ENCODE data around the gene PKD1. TPM values are rescaled to one million over a fixed set of nuclear protein-coding genes. Genes with fewer than 3 reads are reported as not detected.

PKD1 gene
- total RNA-seq, 2 donors from 2014 or later = 78.9 to 237 TPM

- ATAC-seq = no peak
- no peak for DNase-seq
- no peaks in the 10 kb centered on the region for H3K27me3 ChIP-seq
- H3K9me3 ChIP-seq = no peaks in the 10 kb centered on the region
- 33 to 56% methylated on average over 28 to 62 of the region's 106 CpGs for WGBS, 2 donors
- H3K27ac ChIP-seq = no peak overlapping the region
- TF ChIP-seq POLR2A (IDR thresholded peaks at IDR 0.05) = no peak
- TF ChIP-seq CTCF (IDR thresholded peaks at IDR 0.05) = no peak
- intact Hi-C loops (cut with DNase I) = no loop called here
- H3K4me3 ChIP-seq = no peak overlapping the region
- H3K36me3 ChIP-seq (replicated peaks in 1 of 2; ENCODE audit: insufficient read depth in 1 of 2, low read depth in 2 of 2) = peaks cover 10 to 18% of the 10 kb centered on the region in 2 donors
- no peaks in the 10 kb centered on the region for H3K4me1 ChIP-seq
These were observed 42.8 kb upstream of the PKD1 start for GRCh38 chr16:2178321-2179106.

DNA sequence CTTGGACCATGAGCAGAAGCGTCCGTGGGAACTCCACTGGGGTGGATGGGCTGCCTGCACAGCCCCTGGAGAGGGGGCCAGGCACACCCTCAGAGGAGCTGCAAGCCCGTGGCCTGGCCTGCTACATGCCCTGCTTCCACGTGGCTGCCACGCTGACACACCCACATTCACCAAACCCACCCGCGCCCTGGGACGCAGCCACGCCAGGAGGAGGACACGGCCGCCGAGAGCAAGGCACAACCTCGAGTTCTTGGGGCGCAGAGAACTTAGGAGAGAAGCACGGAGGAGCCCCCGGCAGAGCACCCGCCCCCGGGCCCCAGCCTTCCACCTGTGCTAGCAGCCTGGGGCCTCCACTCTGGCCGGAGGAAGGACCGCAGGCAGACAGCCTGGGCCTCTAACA lies 41.9 kb upstream of the PKD1 start:
- no peak for TF ChIP-seq POLR2A (IDR thresholded peaks at IDR 0.05)
- no peak for TF ChIP-seq CTCF (IDR thresholded peaks at IDR 0.05)
- peaks cover 10 to 23% of the 10 kb centered on the region in 2 donors for H3K36me3 ChIP-seq (replicated peaks in 1 of 2; ENCODE audit: insufficient read depth in 1 of 2, low read depth in 2 of 2)
- DNase-seq (no peak), ATAC-seq (no peak)
- 92 to 99% methylated on average over 17 to 19 of the region's 20 CpGs for WGBS, 2 donors
- intact Hi-C loops (cut with DNase I) = no loop called here
- no peak overlapping the region for H3K4me3 ChIP-seq
- no peaks in the 10 kb centered on the region for H3K9me3 ChIP-seq
- no peaks in the 10 kb centered on the region for H3K27me3 ChIP-seq
- no peak overlapping the region for H3K27ac ChIP-seq
- no peaks in the 10 kb centered on the region for H3K4me1 ChIP-seq

- H3K4me1 ChIP-seq = no peaks in the 10 kb centered on the region
- intact Hi-C loops (cut with DNase I) = no loop called here
- 91 to 95% methylated on average over 16 of the region's 18 CpGs for WGBS, 2 donors
- no peak for DNase-seq
- no peak for ATAC-seq
- H3K9me3 ChIP-seq = no peaks in the 10 kb centered on the region
- no peak overlapping the region for H3K27ac ChIP-seq
- H3K4me3 ChIP-seq = no peak overlapping the region
- peaks cover 10 to 23% of the 10 kb centered on the region in 2 donors for H3K36me3 ChIP-seq (replicated peaks in 1 of 2; ENCODE audit: insufficient read depth in 1 of 2, low read depth in 2 of 2)
- no peaks in the 10 kb centered on the region for H3K27me3 ChIP-seq
- no peak for TF ChIP-seq POLR2A (IDR thresholded peaks at IDR 0.05)
- TF ChIP-seq CTCF (IDR thresholded peaks at IDR 0.05) = no peak
These were observed 41.4 kb upstream of the PKD1 start for GRCh38 chr16:2177101-2177500.

DNA sequence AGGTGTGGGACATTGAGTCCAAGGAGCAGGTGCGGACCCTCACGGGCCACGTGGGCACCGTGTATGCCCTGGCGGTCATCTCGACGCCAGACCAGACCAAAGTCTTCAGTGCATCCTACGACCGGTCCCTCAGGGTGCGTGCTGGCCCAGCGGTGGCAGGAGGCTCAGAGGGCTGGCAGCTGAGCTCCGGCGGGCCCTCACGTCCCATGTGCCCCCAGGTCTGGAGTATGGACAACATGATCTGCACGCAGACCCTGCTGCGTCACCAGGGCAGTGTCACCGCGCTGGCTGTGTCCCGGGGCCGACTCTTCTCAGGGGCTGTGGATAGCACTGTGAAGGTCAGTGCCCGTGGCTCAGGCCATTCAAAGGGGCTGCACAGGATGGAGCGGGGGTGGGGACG lies 40.3 kb upstream of the PKD1 start:
- Histone ChIP-seq H3K27ac (no peak overlapping the region), H3K9me3 (no peaks in the 10 kb centered on the region), H3K4me3 (no peak overlapping the region), H3K4me1 (no peaks in the 10 kb centered on the region), H3K27me3 (no peaks in the 10 kb centered on the region), H3K36me3 (replicated peaks in 1 of 2; ENCODE audit: insufficient read depth in 1 of 2, low read depth in 2 of 2) (peaks cover 10 to 23% of the 10 kb centered on the region in 2 donors)
- ATAC-seq (no peak), DNase-seq (no peak)
- 92 to 93% methylated on average over 7 to 20 of the region's 23 CpGs for WGBS, 2 donors
- no peak for TF ChIP-seq POLR2A (IDR thresholded peaks at IDR 0.05)
- no peak for TF ChIP-seq CTCF (IDR thresholded peaks at IDR 0.05)
- intact Hi-C loops (cut with DNase I) = no loop called here

DNA sequence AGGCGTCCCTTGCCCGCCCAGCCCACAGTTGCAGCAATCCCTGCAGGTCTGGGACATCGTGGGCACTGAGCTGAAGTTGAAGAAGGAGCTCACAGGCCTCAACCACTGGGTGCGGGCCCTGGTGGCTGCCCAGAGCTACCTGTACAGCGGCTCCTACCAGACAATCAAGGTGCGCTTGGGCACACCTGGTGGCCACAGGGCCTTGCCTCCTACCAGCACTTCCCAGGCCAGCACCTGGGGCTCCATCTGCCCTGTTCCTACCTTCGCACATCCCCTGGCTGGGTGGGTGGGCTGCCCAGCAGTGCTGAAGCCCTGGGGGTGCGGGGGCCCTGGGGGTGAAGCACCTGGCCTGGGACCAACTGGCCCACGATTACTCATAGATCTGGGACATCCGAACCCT lies 39.8 kb upstream of the PKD1 start:
- 94 to 95% methylated on average over 5 to 10 of the region's 10 CpGs for WGBS, 2 donors
- no peaks in the 10 kb centered on the region for H3K9me3 ChIP-seq
- no peak overlapping the region for H3K27ac ChIP-seq
- peaks cover 10 to 23% of the 10 kb centered on the region in 2 donors for H3K36me3 ChIP-seq (replicated peaks in 1 of 2; ENCODE audit: insufficient read depth in 1 of 2, low read depth in 2 of 2)
- H3K4me1 ChIP-seq = no peaks in the 10 kb centered on the region
- H3K4me3 ChIP-seq = no peak overlapping the region
- no peaks in the 10 kb centered on the region for H3K27me3 ChIP-seq
- intact Hi-C loops (cut with DNase I) = no loop called here
- DNase-seq (no peak), ATAC-seq (no peak)
- TF ChIP-seq CTCF (IDR thresholded peaks at IDR 0.05) (no peak), POLR2A (IDR thresholded peaks at IDR 0.05) (no peak)

All from body of pancreas (tissue), 4 donors.